H1 (cell line): ENCODE results near the gene FRA10AC1. TPM values are rescaled to one million over a fixed set of nuclear protein-coding genes. Genes with fewer than 3 reads are reported as not detected.

Source experiments
- CTCF ChIA-PET: fragments of 300-600 bp; sonication (Branson Sonifier 250); formaldehyde crosslinking; loops from one replicate; lab custom pipeline; 2021; ENCODE audit not compliant: partially characterized antibody; lab: Charles Lee
- POLR2A ChIA-PET: fragments of 300-600 bp; sonication (Branson Sonifier 250); formaldehyde crosslinking; loops from one replicate; lab custom pipeline; 2021; ENCODE audit warnings: inconsistent platforms; ENCODE audit not compliant: partially characterized antibody; lab: Charles Lee
- DNase-seq, 2 experiments: peaks; one replicate each; pipeline versions ENCODE4 v3.0.0 to v3.0.0-alpha.2; 2010 to 2022; ENCODE audit warnings: low spot score in 2 of 2, low read depth in 1 of 2, mixed read lengths in 1 of 2
- FAIRE-seq: peaks from 2 replicates; lab custom pipeline; 2011; peaks lifted over from hg19 to GRCh38; lab: Jason Lieb, UNC
- H2AFZ ChIP-seq: 2 replicates; pipeline ENCODE4 v1.8.1; 2012; ENCODE audit warnings: low read length, inconsistent platforms
- H2AK5ac ChIP-seq: 2 replicates; pipeline ENCODE4 v1.6.1; 2013; ENCODE audit warnings: low read depth, low read length
- H2BK120ac ChIP-seq: replicated peaks from 2 replicates; pipeline ENCODE3; 2013; ENCODE audit warnings: low read depth, low read length, inconsistent platforms
- H2BK12ac ChIP-seq: 2 replicates; pipeline ENCODE4 v1.6.1; 2013; ENCODE audit warnings: low read depth, low read length
- H2BK15ac ChIP-seq: 2 replicates; pipeline ENCODE4 v1.6.1; 2013; ENCODE audit warnings: low read length
- H2BK20ac ChIP-seq: 2 replicates; pipeline ENCODE4 v1.6.1; 2013; ENCODE audit warnings: low read length
- H2BK5ac ChIP-seq: 2 replicates; pipeline ENCODE4 v1.6.1; 2013; ENCODE audit warnings: low read depth, low read length
- H3K14ac ChIP-seq: 2 replicates; pipeline ENCODE4 v1.6.1; 2013; ENCODE audit warnings: inconsistent platforms; ENCODE audit not compliant: insufficient read length
- H3K18ac ChIP-seq: 2 replicates; pipeline ENCODE4 v1.6.1; 2013; ENCODE audit warnings: low read length; ENCODE audit errors: extremely low read depth
- H3K23ac ChIP-seq: 2 replicates; pipeline ENCODE4 v1.6.1; 2013; ENCODE audit warnings: inconsistent platforms; ENCODE audit not compliant: insufficient read length
- H3K23me2 ChIP-seq: 2 replicates; pipeline ENCODE4 v1.6.1; 2013; ENCODE audit warnings: low read depth, low read length
- H3K27ac ChIP-seq: 2 replicates; pipeline ENCODE4 v1.6.1; 2011; ENCODE audit warnings: low read depth, low read length, inconsistent platforms
- H3K27me3 ChIP-seq, 4 experiments: replicated peaks in 1 of 4; 1 replicate in 1 of 4; 2 replicates in 3 of 4; pipeline versions ENCODE4 v1.6.1 to v1.8.1; 2011 to 2013; ENCODE audit warnings: low read length in 3 of 4, mild to moderate bottlenecking in 3 of 4, inconsistent platforms in 2 of 4, mixed read lengths in 2 of 4, moderate library complexity in 1 of 4; ENCODE audit not compliant: control insufficient read depth in 3 of 4, insufficient read depth in 3 of 4; ENCODE audit errors: extremely low read depth in 1 of 4
- H3K36me3 ChIP-seq, 4 experiments: 2 replicates each; pipeline versions ENCODE4 v1.6.1 to v1.8.1; 2011 to 2013; ENCODE audit warnings: mild to moderate bottlenecking in 4 of 4, low read length in 3 of 4, moderate library complexity in 2 of 4, control low read depth in 1 of 4, inconsistent platforms in 1 of 4; ENCODE audit not compliant: insufficient read depth in 4 of 4, control insufficient read depth in 2 of 4
- H3K4ac ChIP-seq: replicated peaks from 2 replicates; pipeline ENCODE3; 2013; ENCODE audit warnings: low read length, low read depth, mixed read lengths, inconsistent platforms; ENCODE audit not compliant: insufficient read length
- H3K4me1 ChIP-seq, 4 experiments: replicated peaks in 1 of 4; 1 replicate in 1 of 4; 2 replicates in 3 of 4; pipeline versions ENCODE4 v1.6.1 to v1.8.1; 2011 to 2013; ENCODE audit warnings: low read length in 3 of 4, inconsistent platforms in 2 of 4, mixed read lengths in 1 of 4; ENCODE audit not compliant: insufficient read depth in 4 of 4, control insufficient read depth in 3 of 4
- H3K4me2 ChIP-seq, 2 experiments: 2 replicates each; pipeline versions ENCODE4 v1.6.1 to v1.8.1; 2011 to 2013; ENCODE audit warnings: low read depth in 2 of 2, low read length in 2 of 2, control low read depth in 1 of 2, inconsistent platforms in 1 of 2, mild to moderate bottlenecking in 1 of 2; ENCODE audit not compliant: insufficient read depth in 1 of 2
- H3K4me3 ChIP-seq, 4 experiments: fragments of 200-600, 300-600 bp in 1 of 4; sonication (generic), shearing (Covaris generic), sonication (Bioruptor Twin) in 1 of 4; 2 replicates each; pipeline versions ENCODE4 v1.5.1 to v1.8.1; 2011 to 2016; ENCODE audit warnings: low read length in 4 of 4, low read depth in 3 of 4, control low read depth in 2 of 4, inconsistent platforms in 2 of 4, mild to moderate bottlenecking in 2 of 4, mixed read lengths in 1 of 4, moderate library complexity in 1 of 4; ENCODE audit not compliant: insufficient read depth in 2 of 4; ENCODE audit errors: extremely low read depth in 1 of 4
- H3K56ac ChIP-seq: replicated peaks from 2 replicates; pipeline ENCODE3; 2013; ENCODE audit warnings: low read depth, mild to moderate bottlenecking, mixed read lengths, low read length, inconsistent platforms; ENCODE audit not compliant: insufficient read length
- H3K79me1 ChIP-seq: 2 replicates; pipeline ENCODE4 v1.6.1; 2013; ENCODE audit warnings: low read depth, low read length, control low read depth
- H3K79me2 ChIP-seq, 2 experiments: 2 replicates each; pipeline versions ENCODE4 v1.6.1 to v1.8.1; 2012 to 2013; ENCODE audit warnings: low read length in 2 of 2, mild to moderate bottlenecking in 2 of 2, inconsistent platforms in 1 of 2; ENCODE audit not compliant: insufficient read depth in 2 of 2, control insufficient read depth in 1 of 2
- H3K9ac ChIP-seq, 4 experiments: replicated peaks in 1 of 4; 1 replicate in 1 of 4; 2 replicates in 3 of 4; pipeline versions ENCODE4 v1.6.1 to v1.8.1; 2011 to 2013; ENCODE audit warnings: low read depth in 3 of 4, low read length in 3 of 4, control low read depth in 2 of 4, mild to moderate bottlenecking in 2 of 4, moderate library complexity in 2 of 4, inconsistent platforms in 1 of 4; ENCODE audit errors: extremely low read depth in 1 of 4
- H3K9me3 ChIP-seq, 2 experiments: 2 replicates each; pipeline versions ENCODE4 v1.6.1 to v1.8.1; 2012 to 2013; ENCODE audit warnings: mild to moderate bottlenecking in 2 of 2, moderate library complexity in 2 of 2, control low read depth in 1 of 2, inconsistent platforms in 1 of 2, low read depth in 1 of 2, low read length in 1 of 2, mixed read lengths in 1 of 2; ENCODE audit not compliant: insufficient read depth in 2 of 2
- H4K20me1 ChIP-seq, 2 experiments: replicated peaks in 1 of 2; 2 replicates each; pipeline versions ENCODE3 to v1.8.1; 2011 to 2013; ENCODE audit warnings: inconsistent platforms in 2 of 2, low read length in 2 of 2, mild to moderate bottlenecking in 1 of 2; ENCODE audit not compliant: insufficient read depth in 2 of 2, control insufficient read depth in 1 of 2
- H4K5ac ChIP-seq: 2 replicates; pipeline ENCODE4 v1.6.1; 2013; ENCODE audit warnings: low read length, low read depth, mixed read lengths, inconsistent platforms; ENCODE audit not compliant: insufficient read length
- H4K8ac ChIP-seq: 2 replicates; pipeline ENCODE4 v1.8.0; 2013; ENCODE audit warnings: mild to moderate bottlenecking, moderate library complexity, low read length, inconsistent platforms; ENCODE audit not compliant: insufficient read depth; ENCODE audit errors: extremely low read depth
- H4K91ac ChIP-seq: replicated peaks from 2 replicates; pipeline ENCODE3; 2013; ENCODE audit warnings: low read length, mixed read lengths, inconsistent platforms; ENCODE audit not compliant: insufficient read length
- BRCA1 ChIP-seq: IDR thresholded peaks from 2 replicates; pipeline ENCODE4 v1.6.1; 2012; ENCODE audit warnings: low read depth, low read length, improper control_type of control experiment
- JUN ChIP-seq: IDR thresholded peaks from 2 replicates; pipeline ENCODE4 v1.6.1; 2011; ENCODE audit warnings: low read depth, mild to moderate bottlenecking, improper control_type of control experiment, low read length
- JUND ChIP-seq: IDR thresholded peaks from 2 replicates; pipeline ENCODE4 v1.6.1; 2011; ENCODE audit warnings: mild to moderate bottlenecking, improper control_type of control experiment, low read length
- PHF8 ChIP-seq: fragments of 200-600 bp; sonication (generic); conservative IDR thresholded peaks from 2 replicates; pipeline ENCODE4 v1.7.1; 2012; ENCODE audit warnings: low read depth, mild to moderate bottlenecking, inconsistent platforms, low read length, moderate library complexity
- POLR2A ChIP-seq, 2 experiments: IDR thresholded peaks; 1 replicate in 1 of 2; 2 replicates in 1 of 2; pipeline ENCODE4 v1.6.1; 2011; ENCODE audit warnings: low read depth in 2 of 2, low read length in 2 of 2, mild to moderate bottlenecking in 2 of 2; ENCODE audit errors: control extremely low read depth in 1 of 2
- POU5F1 ChIP-seq: IDR thresholded peaks from 2 replicates; pipeline ENCODE4 v1.6.1; 2011; ENCODE audit warnings: low read depth, mild to moderate bottlenecking, low read length, moderate library complexity
- RXRA ChIP-seq: IDR thresholded peaks from 2 replicates; pipeline ENCODE4 v1.6.1; 2011; ENCODE audit warnings: low read depth, mild to moderate bottlenecking, low read length, moderate library complexity; ENCODE audit not compliant: insufficient read depth
- TAF1 ChIP-seq: IDR thresholded peaks from 2 replicates; pipeline ENCODE4 v1.6.1; 2011; ENCODE audit warnings: mild to moderate bottlenecking, low read depth, low read length
- TBP ChIP-seq: IDR thresholded peaks from 2 replicates; pipeline ENCODE4 v1.6.1; 2011; ENCODE audit warnings: low read depth, low read length, improper control_type of control experiment
- whole genome bisulfite sequencing, 2 experiments: shearing (Covaris generic) in 1 of 2; methylation state at CpG; one replicate each; pipeline versions ENCODE4 v1.1.6 to v1.1.7; 2013 to 2015; ENCODE audit warnings: low lambda C conversion rate in 2 of 2, mixed read lengths in 2 of 2, inconsistent platforms in 1 of 2, low coverage in 1 of 2, missing lambda C conversion rate in 1 of 2; ENCODE audit not compliant: insufficient replicate concordance in 2 of 2, insufficient coverage in 1 of 2, insufficient read length in 1 of 2; ENCODE audit errors: extremely low coverage in 1 of 2, missing lambda C conversion rate in 1 of 2; 5-methylcytosine and 5-hydroxymethylcytosine counted together
- polyA plus RNA-seq, 7 experiments: library from polyadenylated mRNA; depleted of rRNA in 3 of 7; stranded (reverse) in 5 of 7; unstranded in 2 of 7; fragments of >200 nt in 5 of 7; fragments of 200-250 nt in 2 of 7; gene quantifications; 1 replicate in 5 of 7; 2 replicates in 1 of 7; 4 replicates in 1 of 7; pipeline versions ENCODE4 v1.2.1 to v1.2.3, GENCODE V29; 2011 to 2013; ENCODE audit warnings: missing spikeins in 2 of 7, mixed read lengths in 2 of 7
- total RNA-seq: library from RNA; stranded (reverse); fragmentation: NEBNext Ultra II Directional; extraction: Animal tissue kit (Norgen Biotek cat#: 25700); gene quantifications from 2 replicates; pipeline ENCODE4 v1.2.1, GENCODE V29; 2021
- TF ChIP-seq, protein P1 (sequence below), 3 experiments: IDR thresholded peaks; 1 replicate in 2 of 3; 2 replicates in 1 of 3; pipeline versions ENCODE4 v1.5.1 to v1.6.1; 2011; ENCODE audit warnings: low read length in 3 of 3, mild to moderate bottlenecking in 3 of 3, inconsistent platforms in 2 of 3, low read depth in 1 of 3, moderate library complexity in 1 of 3; ENCODE audit not compliant: insufficient read depth in 1 of 3; ENCODE audit errors: control extremely low read depth in 1 of 3

Gene FRA10AC1
- total and polyA plus RNA-seq, 2 of the 8 experiments (the other 6 are each of a cell fraction or from before 2014, with no cell fraction given), result 4.4 to 13.5 TPM

DNA sequence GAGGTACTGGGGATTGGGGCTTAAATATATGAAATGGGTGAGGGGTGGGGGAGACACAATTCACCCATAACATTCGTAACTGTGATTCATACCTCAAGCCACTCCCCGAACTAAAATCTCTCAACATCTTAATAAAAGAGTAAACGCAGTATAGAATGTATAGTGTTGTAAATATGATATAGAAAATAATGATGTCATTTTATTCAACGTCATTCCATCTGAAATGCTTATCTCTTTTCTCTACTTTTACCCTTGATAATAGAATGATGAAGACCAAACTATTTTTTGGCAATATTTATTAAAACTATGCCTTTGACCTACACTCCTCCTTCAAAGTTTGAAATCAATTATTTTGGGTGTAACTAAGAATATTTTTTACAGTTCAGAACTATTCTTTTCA, 36.4 kb downstream of the FRA10AC1 start:
- Histone ChIP-seq H3K4me2 (no peak overlapping the region), H3K79me2 (no peaks in the 10 kb centered on the region), H3K36me3 (peaks cover 0 to 27% (median 7%) of the 10 kb centered on the region in 4 experiments; a peak in 4 of 8 replicates), H3K79me1 (no peaks in the 10 kb centered on the region), H3K9ac (no peak overlapping the region), H3K4me1 (no peaks in the 10 kb centered on the region), H4K8ac (no peak overlapping the region), H3K27me3 (no peaks in the 10 kb centered on the region), H2AFZ (no peak overlapping the region), H4K5ac (no peak overlapping the region), H3K56ac (no peak overlapping the region), H2BK15ac (no peak overlapping the region), H3K9me3 (no peaks in the 10 kb centered on the region), H2BK5ac (no peak overlapping the region), H3K18ac (no peak overlapping the region), H2BK20ac (no peak overlapping the region), H3K14ac (no peak overlapping the region), H4K20me1 (no peaks in the 10 kb centered on the region), H2AK5ac (no peak overlapping the region), H3K4me3 (no peak overlapping the region), H3K27ac (no peak overlapping the region), H3K4ac (no peak overlapping the region), H2BK120ac (no peak overlapping the region), H3K23ac (no peak overlapping the region), H3K23me2 (no peaks in the 10 kb centered on the region), H2BK12ac (no peak overlapping the region), H4K91ac (no peak overlapping the region)
- ChIA-PET CTCF (interaction anchor here (0.6 kb wide), 1 partner anchor 175 kb away, joined by 3 read pairs; no protein-coding TSS in a partner anchor), POLR2A (no interaction called here)
- 86% methylated on average over 4 of the region's 4 CpGs; no CpG with 5 or more reads in 1 of the 2 experiments for WGBS, 2 experiments
- FAIRE-seq, result no peak
- no peak for TF ChIP-seq JUND
- TF ChIP-seq PHF8, result no peak
- TF ChIP-seq TAF1, result no peak
- TF ChIP-seq JUN, result no peak
- no peak for TF ChIP-seq POLR2A (IDR thresholded peaks at IDR 0.05; ENCODE audit: control extremely low read depth in 1 of 2, low read depth in 2 of 2, low read length in 2 of 2)
- TF ChIP-seq, protein P1, sequence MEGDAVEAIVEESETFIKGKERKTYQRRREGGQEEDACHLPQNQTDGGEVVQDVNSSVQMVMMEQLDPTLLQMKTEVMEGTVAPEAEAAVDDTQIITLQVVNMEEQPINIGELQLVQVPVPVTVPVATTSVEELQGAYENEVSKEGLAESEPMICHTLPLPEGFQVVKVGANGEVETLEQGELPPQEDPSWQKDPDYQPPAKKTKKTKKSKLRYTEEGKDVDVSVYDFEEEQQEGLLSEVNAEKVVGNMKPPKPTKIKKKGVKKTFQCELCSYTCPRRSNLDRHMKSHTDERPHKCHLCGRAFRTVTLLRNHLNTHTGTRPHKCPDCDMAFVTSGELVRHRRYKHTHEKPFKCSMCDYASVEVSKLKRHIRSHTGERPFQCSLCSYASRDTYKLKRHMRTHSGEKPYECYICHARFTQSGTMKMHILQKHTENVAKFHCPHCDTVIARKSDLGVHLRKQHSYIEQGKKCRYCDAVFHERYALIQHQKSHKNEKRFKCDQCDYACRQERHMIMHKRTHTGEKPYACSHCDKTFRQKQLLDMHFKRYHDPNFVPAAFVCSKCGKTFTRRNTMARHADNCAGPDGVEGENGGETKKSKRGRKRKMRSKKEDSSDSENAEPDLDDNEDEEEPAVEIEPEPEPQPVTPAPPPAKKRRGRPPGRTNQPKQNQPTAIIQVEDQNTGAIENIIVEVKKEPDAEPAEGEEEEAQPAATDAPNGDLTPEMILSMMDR (IDR thresholded peaks at IDR 0.05; ENCODE audit: control extremely low read depth in 1 of 3, insufficient read depth in 1 of 3, low read depth in 1 of 3, low read length in 3 of 3), result no peak
- no peak for TF ChIP-seq POU5F1
- no peak for TF ChIP-seq RXRA
- TF ChIP-seq TBP, result no peak
- TF ChIP-seq BRCA1, result no peak
- DNase-seq, result no peak
